Inflammatory macrophage (primary cell): Measurements from ENCODE around the gene CYP1B1.

Source experiments
- DNase-seq, 2 donors: peaks; one replicate each; pipeline ENCODE4 v3.0.0-alpha.2; 2020 to 2022

CYP1B1 gene

DNA sequence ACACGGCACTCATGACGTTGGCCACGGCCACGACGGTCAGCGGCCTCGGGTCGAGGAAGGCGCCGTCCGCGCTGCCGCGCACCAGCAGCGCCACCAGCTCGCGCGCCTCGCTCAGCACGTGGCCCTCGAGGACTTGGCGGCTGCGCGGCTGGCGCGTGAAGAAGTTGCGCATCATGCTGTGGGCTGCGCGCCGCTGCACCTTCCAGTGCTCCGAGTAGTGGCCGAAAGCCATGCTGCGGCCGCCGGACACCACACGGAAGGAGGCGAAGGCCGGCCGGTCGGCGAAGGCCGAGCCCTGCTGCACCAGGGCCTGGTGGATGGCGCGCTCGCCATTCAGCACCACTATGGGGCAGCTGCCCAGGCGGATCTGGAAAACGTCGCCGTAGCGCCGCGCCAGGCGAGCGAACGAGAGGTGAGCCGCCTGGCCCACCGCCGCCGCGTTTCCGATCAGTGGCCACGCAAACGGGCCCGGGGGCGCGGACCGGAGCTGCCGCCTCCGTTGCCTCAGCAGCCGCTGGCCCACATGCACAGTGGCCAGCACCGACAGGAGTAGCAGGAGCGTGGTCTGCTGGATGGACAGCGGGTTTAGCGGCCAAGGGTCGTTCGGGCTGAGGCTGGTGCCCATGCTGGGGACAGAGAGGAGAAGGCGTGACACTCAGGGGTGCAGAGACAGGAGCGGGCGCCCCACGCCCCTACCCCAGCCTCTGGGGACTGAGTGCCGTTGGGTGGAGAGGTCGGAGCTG lies 1.0 kb downstream of the CYP1B1 start:
- DNase-seq: peak; percentile 55 to 72

DNA sequence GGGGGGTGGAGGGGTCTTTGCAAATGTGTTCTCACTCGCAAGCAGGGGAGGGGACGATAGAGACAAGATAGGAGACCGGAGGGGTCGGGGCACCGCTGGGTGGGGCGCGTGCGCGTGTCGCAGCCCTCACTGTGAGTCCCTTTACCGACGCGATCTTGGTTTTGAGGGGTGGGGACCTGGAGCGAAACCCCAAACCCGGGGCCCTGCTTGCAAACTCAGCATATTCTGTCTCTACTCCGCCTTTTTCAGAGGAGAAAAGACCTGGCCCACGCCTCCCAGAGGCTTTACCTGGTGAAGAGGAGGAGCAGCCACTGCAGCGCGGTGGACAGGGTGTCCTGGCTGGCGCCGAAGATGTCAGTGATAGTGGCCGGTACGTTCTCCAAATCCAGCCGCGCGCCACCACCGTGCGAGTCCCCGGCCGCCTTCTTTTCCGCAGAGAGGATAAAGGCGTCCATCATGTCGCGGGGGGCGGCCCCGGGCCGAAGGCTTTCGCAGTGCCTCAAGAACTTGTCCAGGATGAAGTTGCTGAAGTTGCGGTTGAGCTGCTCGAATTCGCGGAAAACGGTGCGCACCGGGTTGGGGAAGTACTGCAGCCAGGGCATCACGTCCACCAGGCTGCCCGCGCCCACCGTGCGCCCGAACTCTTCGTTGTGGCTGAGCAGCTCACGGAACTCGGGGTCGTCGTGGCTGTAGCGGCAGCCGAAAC lies 1.7 kb downstream of the CYP1B1 start:
- peak; percentile 52 to 71 for DNase-seq

DNA sequence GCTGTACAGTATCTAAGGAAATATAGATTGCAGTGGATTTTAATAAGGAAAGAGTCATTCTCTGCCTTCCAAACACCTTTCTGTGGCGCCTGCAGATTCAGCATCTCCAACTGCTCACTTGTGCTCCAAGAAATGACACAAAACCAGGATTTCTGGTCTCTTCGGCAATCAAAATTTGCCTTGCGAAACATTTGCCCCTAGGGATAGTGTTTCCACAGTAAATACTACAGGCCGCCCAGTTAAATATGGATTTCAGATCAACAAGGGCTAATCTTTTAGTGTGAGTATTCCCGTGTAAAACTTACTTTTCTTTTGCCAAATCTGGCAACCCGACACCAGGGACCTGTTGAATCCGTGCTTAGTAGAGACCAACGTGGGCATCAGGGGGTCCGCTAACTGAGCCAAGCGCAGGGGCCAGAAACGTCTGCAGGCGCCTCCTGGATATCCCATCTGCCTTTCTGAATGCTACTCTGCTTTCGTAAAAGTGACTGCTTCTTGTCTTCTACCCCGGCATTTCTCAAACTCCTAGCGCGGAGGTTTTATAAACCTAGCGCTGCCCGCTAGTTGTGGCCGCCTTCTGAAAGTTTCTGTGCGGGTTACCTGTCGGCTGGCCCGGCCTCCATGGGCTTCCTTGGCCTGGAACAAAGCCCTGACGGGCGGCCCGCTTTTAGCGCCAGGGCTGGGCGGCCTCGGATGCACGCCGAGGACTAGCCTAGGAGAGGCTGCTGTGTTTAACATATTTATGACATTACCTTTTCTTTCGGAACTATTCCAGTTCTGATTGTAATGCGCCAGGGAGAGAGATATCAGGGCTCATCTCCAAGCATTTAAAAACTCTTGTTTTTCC lies 2.5 kb downstream of the CYP1B1 start:
- DNase-seq: peak; percentile 30 to 47

- DNase-seq: no peak
These were observed 5.5 kb downstream of the CYP1B1 start for GRCh38 chr2:38070438-38070837.

GRCh38 chr2:38068234-38068633 lies 7.7 kb downstream of the CYP1B1 start:
- no peak for DNase-seq

DNA sequence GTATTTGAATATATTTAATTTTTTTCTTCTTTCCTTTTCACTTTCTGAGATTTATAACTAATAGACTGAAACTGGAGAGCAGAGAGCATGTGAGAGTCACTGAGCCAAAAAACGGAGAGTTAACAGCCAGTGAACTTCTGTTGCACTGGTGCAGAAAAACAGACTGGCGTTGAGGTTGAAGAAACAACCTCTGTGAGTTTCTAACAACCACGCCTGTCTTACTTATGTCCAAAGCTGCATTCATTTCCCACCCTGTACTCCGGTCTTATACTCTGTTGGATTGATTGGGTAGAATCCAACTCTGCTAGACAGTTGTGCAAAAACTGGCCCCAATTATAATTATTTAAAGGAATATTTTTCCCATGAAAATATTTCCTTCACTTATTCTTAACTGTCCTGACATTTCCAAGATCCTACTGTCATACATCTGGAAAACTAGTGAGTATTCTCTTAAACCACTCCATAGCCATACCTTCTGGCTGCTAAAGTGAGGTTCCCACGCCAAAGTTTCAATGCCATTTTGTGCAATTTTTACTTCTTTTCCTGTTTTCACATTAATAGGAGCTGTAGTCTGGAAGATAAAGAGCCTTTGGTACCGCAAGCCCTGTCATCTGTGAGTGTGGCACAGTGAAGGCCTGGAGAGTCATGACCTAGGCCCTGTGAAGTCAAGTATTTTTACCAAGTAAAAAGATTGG lies 9.4 kb downstream of the CYP1B1 start:
- DNase-seq: no peak

DNA sequence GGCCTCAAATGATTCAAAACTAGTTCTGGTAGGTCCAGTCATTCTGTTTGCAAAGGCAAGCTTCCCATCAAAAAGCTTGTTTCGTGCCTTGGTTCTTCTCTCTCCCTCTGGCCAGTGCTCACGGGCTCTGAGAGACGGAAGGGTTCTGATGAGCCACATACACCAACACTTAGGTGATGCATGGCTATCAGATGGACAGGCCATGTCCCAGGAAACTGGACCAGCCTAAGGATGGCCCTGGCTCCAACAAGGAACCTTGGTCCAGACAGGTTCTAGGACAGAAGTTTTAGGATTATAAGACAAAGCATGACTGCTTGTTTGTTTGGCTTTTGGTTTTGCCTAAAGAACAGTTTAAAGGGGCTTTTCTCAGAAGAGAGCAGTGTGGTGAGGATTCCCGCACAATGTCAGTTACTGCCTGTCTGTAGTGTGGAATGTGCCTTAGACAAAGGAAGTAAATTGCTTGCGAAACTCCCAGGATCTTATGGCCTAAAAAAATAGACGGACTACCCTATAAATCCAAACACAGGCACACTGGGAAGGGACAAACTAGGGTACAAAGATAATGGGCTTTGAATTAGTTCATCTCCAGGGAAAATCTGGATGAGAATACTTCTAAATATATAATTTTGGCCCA lies 10.3 kb downstream of the CYP1B1 start:
- no peak for DNase-seq

DNA sequence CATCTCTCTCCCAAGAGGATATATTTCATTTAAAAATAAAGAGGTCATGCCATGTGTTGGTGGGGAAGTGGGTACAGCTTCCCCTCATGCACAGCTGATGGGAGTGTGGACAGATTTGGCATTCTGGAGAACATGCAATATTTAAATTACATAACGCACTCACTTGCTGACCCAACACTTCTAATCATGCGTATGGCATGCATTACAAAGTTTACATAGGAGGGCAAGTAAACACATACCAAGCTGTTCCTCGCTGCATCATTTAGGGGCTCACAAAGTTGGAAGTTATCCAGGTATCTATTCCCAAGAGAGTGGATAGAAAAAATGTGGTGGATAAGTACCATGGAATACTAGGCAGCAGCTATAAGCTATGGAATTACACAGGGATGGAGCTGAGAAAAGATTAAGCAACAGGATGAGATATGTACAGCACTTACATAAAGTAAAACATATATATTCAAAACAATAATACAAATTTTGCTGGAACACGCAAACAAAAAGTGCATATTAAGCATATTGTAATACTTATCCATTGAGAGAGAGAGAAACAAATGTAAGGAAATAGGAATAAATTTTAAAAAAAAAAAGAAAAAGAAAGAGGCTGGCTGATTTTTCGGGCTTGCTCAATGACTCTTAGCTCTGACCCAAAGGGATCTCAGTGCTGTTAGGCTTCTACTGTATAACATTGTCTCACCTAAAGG lies 11.0 kb downstream of the CYP1B1 start:
- peak; percentile 80 to 90 for DNase-seq

- no peak for DNase-seq
These were observed 15.5 kb downstream of the CYP1B1 start for GRCh38 chr2:38060236-38061018.

DNA sequence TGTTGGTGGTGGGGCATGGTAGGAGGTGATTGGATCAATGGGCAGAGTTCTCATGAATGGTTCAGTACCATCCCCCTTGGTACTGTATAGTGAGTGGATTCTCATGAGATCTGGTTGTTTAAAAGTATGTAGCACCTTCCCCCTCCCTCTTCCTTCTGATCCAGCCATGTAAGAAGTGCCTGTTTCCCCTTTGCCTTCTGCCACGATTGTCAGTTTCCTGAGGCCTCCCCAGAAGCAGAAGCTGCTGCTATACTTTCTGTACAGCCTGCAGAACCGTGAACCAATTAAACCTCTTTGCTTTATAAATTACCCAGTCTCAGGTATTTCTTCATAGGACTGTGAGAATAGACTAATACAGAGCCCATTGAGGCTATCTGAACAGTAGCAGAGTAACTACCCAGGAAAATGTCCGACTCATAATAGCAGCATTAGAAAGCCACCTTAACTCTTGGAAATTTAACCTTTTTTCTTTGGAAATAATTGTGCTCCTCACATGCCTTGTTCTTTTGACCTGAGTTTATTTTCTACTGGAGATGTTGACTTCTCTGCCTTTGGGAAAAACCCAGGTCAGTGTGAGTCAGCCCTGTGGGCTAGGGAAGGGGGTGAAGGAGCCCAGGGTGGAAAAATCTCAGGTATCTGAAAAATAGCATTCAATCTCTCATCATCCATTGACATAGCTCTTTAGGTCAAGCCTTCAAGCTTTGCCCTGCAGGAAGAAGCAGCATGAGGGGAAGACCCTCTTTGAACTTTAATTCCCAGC lies 18.1 kb downstream of the CYP1B1 start:
- peak; percentile 43 to 48 for DNase-seq

- DNase-seq: no peak
These were observed 19.7 kb downstream of the CYP1B1 start for GRCh38 chr2:38056216-38056615.

DNA sequence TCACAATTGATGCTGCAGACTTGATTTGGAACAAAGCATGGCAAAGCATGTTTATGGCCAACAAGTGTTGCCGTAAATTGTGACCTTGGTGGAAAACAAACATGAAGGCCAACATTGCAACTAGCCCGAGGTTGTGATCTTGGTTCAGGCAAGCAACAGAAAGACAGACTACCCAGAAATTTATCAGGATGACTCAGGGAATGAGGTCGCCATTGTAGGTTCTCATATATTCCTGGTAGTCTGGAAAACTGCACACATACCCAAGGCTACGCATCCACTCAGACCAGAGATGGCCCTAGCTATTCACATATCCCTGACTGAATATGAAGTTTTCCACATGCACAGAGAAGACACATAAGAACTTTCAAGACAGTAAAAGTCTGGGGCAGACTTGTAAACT lies 30.1 kb downstream of the CYP1B1 start:
- no peak for DNase-seq

DNA sequence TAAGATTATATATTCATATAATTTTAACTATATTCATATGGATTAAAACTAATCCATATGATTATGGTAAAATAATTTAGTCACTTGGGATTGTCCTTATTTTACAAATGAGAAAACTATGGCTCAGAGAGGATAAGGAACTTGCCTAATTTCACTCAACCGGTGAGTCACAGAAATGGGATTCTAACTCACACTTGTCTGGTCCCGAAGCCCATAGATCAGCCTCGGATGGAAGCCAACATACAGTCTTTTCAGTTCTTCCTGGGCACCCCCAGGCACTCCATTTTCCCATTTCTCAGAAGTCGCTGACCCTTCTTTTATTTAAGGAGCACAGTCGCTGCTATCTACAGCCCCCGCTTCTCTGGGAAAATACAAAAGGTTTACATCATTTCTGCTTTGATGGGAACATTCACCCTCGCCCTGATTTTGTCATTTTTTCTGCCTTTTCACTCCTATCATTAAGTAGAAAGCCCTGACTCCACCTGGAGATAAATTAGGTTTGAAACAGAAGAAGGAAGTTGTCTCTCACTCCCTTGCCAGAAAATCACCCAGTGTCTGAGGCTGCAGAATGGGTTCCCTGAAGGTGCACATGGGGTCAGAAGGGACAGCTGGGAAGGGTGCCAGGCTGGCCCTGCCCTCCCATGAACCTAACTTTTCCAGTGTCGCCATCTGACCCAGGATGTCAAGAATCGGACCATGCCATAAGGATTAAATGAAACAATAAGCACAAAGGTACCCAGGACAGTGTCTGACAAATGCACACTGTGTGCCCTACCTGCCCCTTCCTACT lies 36.6 kb downstream of the CYP1B1 start:
- DNase-seq: peak; percentile 28 to 77

- no peak for DNase-seq
These were observed 37.3 kb downstream of the CYP1B1 start for GRCh38 chr2:38038682-38039081.

GRCh38 chr2:38037757-38038621 lies 38.0 kb downstream of the CYP1B1 start:
- DNase-seq: peak; percentile 20 to 51

- no peak for DNase-seq
These were observed 38.6 kb downstream of the CYP1B1 start for GRCh38 chr2:38037325-38037724.

GRCh38 chr2:38035968-38036367 lies 40.0 kb downstream of the CYP1B1 start:
- DNase-seq: no peak

GRCh38 chr2:38033646-38034045 lies 42.3 kb downstream of the CYP1B1 start:
- no peak for DNase-seq
